HepG2 (cell line): ENCODE data around the gene NUCB1. TPM values are rescaled to one million over a fixed set of nuclear protein-coding genes. Genes with fewer than 3 reads are reported as not detected.

ENCODE experiments used
- ATM ChIP-seq: fragments of 450-650 bp; IDR thresholded peaks from 2 replicates; pipeline ENCODE4 v1.7.1; 2017; ENCODE audit warnings: mild to moderate bottlenecking, borderline replicate concordance
- CC2D1A ChIP-seq: sonication (generic); formaldehyde crosslinking; IDR thresholded peaks from 2 replicates; pipeline ENCODE4 v1.8.1; 2023; ENCODE audit warnings: mild to moderate bottlenecking, missing genetic modification reagents
- HOXA3 ChIP-seq: sonication (generic); formaldehyde crosslinking; IDR thresholded peaks from 2 replicates; pipeline ENCODE4 v1.5.0; 2020; ENCODE audit warnings: missing genetic modification reagents
- HOXA9 ChIP-seq: sonication (generic); formaldehyde crosslinking; IDR thresholded peaks from 2 replicates; pipeline ENCODE4 v1.8.1; 2022; ENCODE audit warnings: missing genetic modification reagents, mild to moderate bottlenecking, moderate library complexity, borderline replicate concordance
- KAT7 ChIP-seq: IDR thresholded peaks from 2 replicates; pipeline ENCODE4 v1.6.1; 2018; ENCODE audit warnings: borderline replicate concordance, missing compliant biosample characterization
- NFATC3 ChIP-seq: sonication (generic); formaldehyde crosslinking; IDR thresholded peaks from 2 replicates; pipeline ENCODE4 v1.5.1; 2020; ENCODE audit warnings: mild to moderate bottlenecking, missing genetic modification reagents
- NR2F2 ChIP-seq: IDR thresholded peaks from 2 replicates; pipeline ENCODE4 v1.6.1; 2012; ENCODE audit warnings: low read depth, inconsistent platforms, borderline replicate concordance
- SOX5 ChIP-seq: IDR thresholded peaks from 2 replicates; pipeline ENCODE4 v1.6.1; 2016; ENCODE audit warnings: borderline replicate concordance
- TAF1 ChIP-seq: sonication (generic); formaldehyde crosslinking; IDR thresholded peaks from 2 replicates; pipeline ENCODE4 v1.4.0; 2020; ENCODE audit warnings: missing genetic modification reagents
- TBX2 ChIP-seq: sonication (generic); formaldehyde crosslinking; IDR thresholded peaks from 2 replicates; pipeline ENCODE4 v1.5.0; 2020; ENCODE audit warnings: missing genetic modification reagents, mild to moderate bottlenecking, borderline replicate concordance
- TSC22D2 ChIP-seq: sonication (generic); formaldehyde crosslinking; IDR thresholded peaks from 2 replicates; pipeline ENCODE4 v1.5.1; 2020; ENCODE audit warnings: missing genetic modification reagents, mild to moderate bottlenecking, borderline replicate concordance
- ZNF282 ChIP-seq: fragments of 450-650 bp; IDR thresholded peaks from 2 replicates; pipeline ENCODE4 v1.6.1; 2018; ENCODE audit not compliant: partially characterized antibody
- ZNF609 ChIP-seq: sonication (generic); formaldehyde crosslinking; IDR thresholded peaks from 2 replicates; pipeline ENCODE4 v1.4.0; 2020; ENCODE audit warnings: mild to moderate bottlenecking, missing genetic modification reagents, borderline replicate concordance
- ZNF703 ChIP-seq: sonication (generic); formaldehyde crosslinking; IDR thresholded peaks from 2 replicates; pipeline ENCODE4 v1.5.1; 2020; ENCODE audit warnings: missing genetic modification reagents, mild to moderate bottlenecking, moderate library complexity, borderline replicate concordance
- ZNF780A ChIP-seq: sonication (generic); formaldehyde crosslinking; IDR thresholded peaks from 2 replicates; pipeline ENCODE4 v1.8.0; 2022; ENCODE audit warnings: mild to moderate bottlenecking, missing genetic modification reagents, moderate library complexity
- ZNF839 ChIP-seq: sonication (generic); formaldehyde crosslinking; IDR thresholded peaks from 2 replicates; pipeline ENCODE4 v1.4.0; 2020; ENCODE audit warnings: missing genetic modification reagents, mild to moderate bottlenecking, borderline replicate concordance
- polyA plus RNA-seq, 8 experiments: library from polyadenylated mRNA; depleted of rRNA in 3 of 8; stranded (reverse) in 7 of 8; unstranded in 1 of 8; fragments of >200 nt; fragmentation: Illumina TruSeq in 4 of 8; extraction: Trizol in 4 of 8; gene quantifications; 2 replicates each; pipeline versions ENCODE4 v1.2.1 to v1.2.3, GENCODE V29; 2011 to 2016; ENCODE audit warnings: low read depth in 4 of 8, missing spikeins in 1 of 8, mixed read lengths in 1 of 8; ENCODE audit not compliant: insufficient read depth in 1 of 8
- total RNA-seq, 5 experiments: library from RNA; depleted of rRNA; stranded (reverse); fragments of >200 nt; fragmentation: Illumina TruSeq; extraction: Trizol; gene quantifications; 2 replicates each; pipeline ENCODE4 v1.2.3, GENCODE V29; 2016; ENCODE audit warnings: low read depth in 1 of 5
- TF ChIP-seq, protein P1 (sequence below): sonication (generic); formaldehyde crosslinking; IDR thresholded peaks from 2 replicates; pipeline ENCODE4 v1.4.0; 2020; ENCODE audit warnings: missing genetic modification reagents, mild to moderate bottlenecking, borderline replicate concordance
- TF ChIP-seq, protein P2 (sequence below): sonication (generic); formaldehyde crosslinking; IDR thresholded peaks from 2 replicates; pipeline ENCODE4 v1.5.0; 2020; ENCODE audit warnings: missing genetic modification reagents
- TF ChIP-seq, protein P3 (sequence below): sonication (generic); formaldehyde crosslinking; IDR thresholded peaks from 2 replicates; pipeline ENCODE4 v1.5.0; 2020; ENCODE audit warnings: mild to moderate bottlenecking, missing genetic modification reagents

The NUCB1 gene
- total and polyA plus RNA-seq, 2 of the 13 experiments (the other 11 are each of a cell fraction or from before 2014, with no cell fraction given): 82.3 to 106 TPM

- TF ChIP-seq ZNF609 (CRISPR knock-in tag) (no peak), TAF1 (CRISPR knock-in tag) (peak; percentile 14; the same call in 1 of the 2 replicates), NFATC3 (CRISPR knock-in tag) (no peak), KAT7 (CRISPR knock-in tag) (no peak), ZNF780A (CRISPR knock-in tag) (peak; percentile 59; the same call in 1 of the 2 replicates), NR2F2 (no peak; the same call in 1 of the 2 replicates), HOXA9 (peak; percentile 56; the same call in 1 of the 2 replicates), HOXA3 (CRISPR knock-in tag) (peak; percentile 46; the same call in 1 of the 2 replicates), CC2D1A (CRISPR knock-in tag) (no peak), ATM (no peak), SOX5 (CRISPR knock-in tag) (no peak), ZNF703 (CRISPR knock-in tag) (0 out of 2 replicates have a peak, but pooled peaks have one; percentile 31), TSC22D2 (no peak), ZNF839 (no peak), TBX2 (CRISPR knock-in tag) (no peak; the same call in 1 of the 2 replicates), ZNF282 (no peak)
- TF ChIP-seq, protein P1, sequence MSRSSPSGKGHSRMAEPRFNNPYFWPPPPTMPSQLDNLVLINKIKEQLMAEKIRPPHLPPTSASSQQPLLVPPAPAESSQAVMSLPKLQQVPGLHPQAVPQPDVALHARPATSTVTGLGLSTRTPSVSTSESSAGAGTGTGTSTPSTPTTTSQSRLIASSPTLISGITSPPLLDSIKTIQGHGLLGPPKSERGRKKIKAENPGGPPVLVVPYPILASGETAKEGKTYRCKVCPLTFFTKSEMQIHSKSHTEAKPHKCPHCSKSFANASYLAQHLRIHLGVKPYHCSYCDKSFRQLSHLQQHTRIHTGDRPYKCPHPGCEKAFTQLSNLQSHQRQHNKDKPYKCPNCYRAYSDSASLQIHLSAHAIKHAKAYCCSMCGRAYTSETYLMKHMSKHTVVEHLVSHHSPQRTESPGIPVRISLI (CRISPR knock-in tag): no peak
- TF ChIP-seq, protein P2, sequence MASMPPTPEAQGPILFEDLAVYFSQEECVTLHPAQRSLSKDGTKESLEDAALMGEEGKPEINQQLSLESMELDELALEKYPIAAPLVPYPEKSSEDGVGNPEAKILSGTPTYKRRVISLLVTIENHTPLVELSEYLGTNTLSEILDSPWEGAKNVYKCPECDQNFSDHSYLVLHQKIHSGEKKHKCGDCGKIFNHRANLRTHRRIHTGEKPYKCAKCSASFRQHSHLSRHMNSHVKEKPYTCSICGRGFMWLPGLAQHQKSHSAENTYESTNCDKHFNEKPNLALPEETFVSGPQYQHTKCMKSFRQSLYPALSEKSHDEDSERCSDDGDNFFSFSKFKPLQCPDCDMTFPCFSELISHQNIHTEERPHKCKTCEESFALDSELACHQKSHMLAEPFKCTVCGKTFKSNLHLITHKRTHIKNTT (CRISPR knock-in tag): no peak
- TF ChIP-seq, protein P3, sequence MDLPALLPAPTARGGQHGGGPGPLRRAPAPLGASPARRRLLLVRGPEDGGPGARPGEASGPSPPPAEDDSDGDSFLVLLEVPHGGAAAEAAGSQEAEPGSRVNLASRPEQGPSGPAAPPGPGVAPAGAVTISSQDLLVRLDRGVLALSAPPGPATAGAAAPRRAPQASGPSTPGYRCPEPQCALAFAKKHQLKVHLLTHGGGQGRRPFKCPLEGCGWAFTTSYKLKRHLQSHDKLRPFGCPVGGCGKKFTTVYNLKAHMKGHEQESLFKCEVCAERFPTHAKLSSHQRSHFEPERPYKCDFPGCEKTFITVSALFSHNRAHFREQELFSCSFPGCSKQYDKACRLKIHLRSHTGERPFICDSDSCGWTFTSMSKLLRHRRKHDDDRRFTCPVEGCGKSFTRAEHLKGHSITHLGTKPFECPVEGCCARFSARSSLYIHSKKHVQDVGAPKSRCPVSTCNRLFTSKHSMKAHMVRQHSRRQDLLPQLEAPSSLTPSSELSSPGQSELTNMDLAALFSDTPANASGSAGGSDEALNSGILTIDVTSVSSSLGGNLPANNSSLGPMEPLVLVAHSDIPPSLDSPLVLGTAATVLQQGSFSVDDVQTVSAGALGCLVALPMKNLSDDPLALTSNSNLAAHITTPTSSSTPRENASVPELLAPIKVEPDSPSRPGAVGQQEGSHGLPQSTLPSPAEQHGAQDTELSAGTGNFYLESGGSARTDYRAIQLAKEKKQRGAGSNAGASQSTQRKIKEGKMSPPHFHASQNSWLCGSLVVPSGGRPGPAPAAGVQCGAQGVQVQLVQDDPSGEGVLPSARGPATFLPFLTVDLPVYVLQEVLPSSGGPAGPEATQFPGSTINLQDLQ (CRISPR knock-in tag): 0 out of 2 replicates have a peak, but pooled peaks have one; percentile 17
Observed at GRCh38 chr19:48967346-48968178, 67.5 kb downstream of the NUCB1 start (continued).
